HEK293 (cell line): ENCODE measurements around the gene CDC14B.
"Not testable (repeated sequence)": the region's sequence is repeated elsewhere in the genome, so short reads cannot be mapped to it uniquely, and the experiment has no call there.

Source experiments
- ELK4 ChIP-seq: IDR thresholded peaks from 2 replicates; pipeline ENCODE4 v1.6.1; 2011; ENCODE audit warnings: mild to moderate bottlenecking, low read depth, low read length, borderline replicate concordance
- PBX3 ChIP-seq: sonication (generic); formaldehyde crosslinking; IDR thresholded peaks from 2 replicates; pipeline ENCODE4 v1.8.1; 2022; ENCODE audit warnings: mild to moderate bottlenecking, moderate library complexity, missing genetic modification reagents
- REST ChIP-seq: fragments of 450-650 bp; formaldehyde crosslinking; IDR thresholded peaks from 2 replicates; pipeline ENCODE4 v1.5.1; 2016; ENCODE audit warnings: missing biosample characterization, missing genetic modification characterization
- YY1 ChIP-seq: fragments of 450-650 bp; formaldehyde crosslinking; IDR thresholded peaks from 2 replicates; pipeline ENCODE4 v1.5.1; 2018; ENCODE audit warnings: missing biosample characterization, missing genetic modification characterization
- ZBTB1 ChIP-seq: fragments of 450-650 bp; formaldehyde crosslinking; IDR thresholded peaks from 2 replicates; pipeline ENCODE4 v1.5.1; 2016; ENCODE audit warnings: missing biosample characterization, missing genetic modification characterization
- ZNF114 ChIP-seq: fragments of 450-650 bp; formaldehyde crosslinking; IDR thresholded peaks from 2 replicates; pipeline ENCODE4 v1.5.0; 2017; ENCODE audit warnings: missing biosample characterization, missing genetic modification characterization
- ZNF530 ChIP-seq: fragments of 450-650 bp; formaldehyde crosslinking; IDR thresholded peaks from 2 replicates; pipeline ENCODE4 v1.5.1; 2016; ENCODE audit warnings: low read depth, missing biosample characterization, missing genetic modification characterization
- ZNF580 ChIP-seq: fragments of 450-650 bp; formaldehyde crosslinking; IDR thresholded peaks from 2 replicates; pipeline ENCODE4 v1.5.1; 2016; ENCODE audit warnings: missing biosample characterization, missing genetic modification characterization
- TF ChIP-seq, protein P1 (sequence below): fragments of 450-650 bp; formaldehyde crosslinking; IDR thresholded peaks from 2 replicates; pipeline ENCODE4 v1.5.1; 2016; ENCODE audit warnings: missing biosample characterization, missing genetic modification characterization

DNA sequence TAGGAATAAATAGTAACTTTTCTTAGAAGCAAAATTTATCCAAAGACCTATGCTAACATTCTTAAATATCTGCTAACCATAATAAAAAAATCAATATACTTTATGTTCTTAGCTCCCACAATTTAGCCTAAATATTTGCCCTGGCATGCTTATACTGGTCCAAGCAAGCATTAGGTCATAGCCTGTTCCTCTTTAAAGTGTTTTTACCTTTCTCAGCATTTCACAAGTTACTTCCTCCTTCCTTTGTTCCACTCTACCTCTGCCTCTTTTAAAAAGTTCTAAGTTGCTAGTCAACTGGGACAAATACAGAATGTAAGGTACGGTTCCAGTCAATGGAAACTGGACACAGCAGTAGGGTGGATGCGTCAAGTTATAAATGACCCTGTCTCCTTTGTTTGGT lies 37.4 kb downstream of the CDC14B start:
- not testable (repeated sequence) for TF ChIP-seq REST; ZNF530 (tag by site-specific recombination); YY1 (tag by site-specific recombination); PBX3; ELK4; ZNF580; ZBTB1 (tag by site-specific recombination); ZNF114 (tag by site-specific recombination)
- TF ChIP-seq, protein P1, sequence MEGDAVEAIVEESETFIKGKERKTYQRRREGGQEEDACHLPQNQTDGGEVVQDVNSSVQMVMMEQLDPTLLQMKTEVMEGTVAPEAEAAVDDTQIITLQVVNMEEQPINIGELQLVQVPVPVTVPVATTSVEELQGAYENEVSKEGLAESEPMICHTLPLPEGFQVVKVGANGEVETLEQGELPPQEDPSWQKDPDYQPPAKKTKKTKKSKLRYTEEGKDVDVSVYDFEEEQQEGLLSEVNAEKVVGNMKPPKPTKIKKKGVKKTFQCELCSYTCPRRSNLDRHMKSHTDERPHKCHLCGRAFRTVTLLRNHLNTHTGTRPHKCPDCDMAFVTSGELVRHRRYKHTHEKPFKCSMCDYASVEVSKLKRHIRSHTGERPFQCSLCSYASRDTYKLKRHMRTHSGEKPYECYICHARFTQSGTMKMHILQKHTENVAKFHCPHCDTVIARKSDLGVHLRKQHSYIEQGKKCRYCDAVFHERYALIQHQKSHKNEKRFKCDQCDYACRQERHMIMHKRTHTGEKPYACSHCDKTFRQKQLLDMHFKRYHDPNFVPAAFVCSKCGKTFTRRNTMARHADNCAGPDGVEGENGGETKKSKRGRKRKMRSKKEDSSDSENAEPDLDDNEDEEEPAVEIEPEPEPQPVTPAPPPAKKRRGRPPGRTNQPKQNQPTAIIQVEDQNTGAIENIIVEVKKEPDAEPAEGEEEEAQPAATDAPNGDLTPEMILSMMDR (tag by site-specific recombination), result not testable (repeated sequence)
